D341Med (cell line): ENCODE results near the gene ADAM17.

Experiments
- DNase-seq: peaks from one replicate; pipeline ENCODE4 v3.0.0; 2012; ENCODE audit warnings: low spot score

ADAM17 gene

GRCh38 chr2:9471206-9471605, 84.4 kb downstream of the ADAM17 start:
- DNase-seq = no peak

- no peak for DNase-seq
Observed at GRCh38 chr2:9467687-9468086, 87.9 kb downstream of the ADAM17 start.

- DNase-seq = no peak
Observed at GRCh38 chr2:9466147-9466683, 89.4 kb downstream of the ADAM17 start.

- DNase-seq = no peak
Observed at GRCh38 chr2:9465170-9465569, 90.5 kb downstream of the ADAM17 start.

GRCh38 chr2:9463698-9464034, 92.0 kb downstream of the ADAM17 start:
- DNase-seq = no peak

GRCh38 chr2:9462886-9463697, 92.5 kb downstream of the ADAM17 start:
- no peak for DNase-seq

- no peak for DNase-seq
Observed at GRCh38 chr2:9462313-9462712, 93.3 kb downstream of the ADAM17 start.

- DNase-seq = no peak
Observed at GRCh38 chr2:9461079-9461478, 94.6 kb downstream of the ADAM17 start.

- no peak for DNase-seq
Observed at GRCh38 chr2:9460441-9461017, 95.1 kb downstream of the ADAM17 start.

- no peak for DNase-seq
Observed at GRCh38 chr2:9451231-9451630, 104.4 kb downstream of the ADAM17 start.

- DNase-seq = no peak
Observed at GRCh38 chr2:9445089-9445488, 110.5 kb downstream of the ADAM17 start.

GRCh38 chr2:9443526-9443925, 112.1 kb downstream of the ADAM17 start:
- no peak for DNase-seq

- no peak for DNase-seq
Observed at GRCh38 chr2:9441556-9441955, 114.1 kb downstream of the ADAM17 start.

- no peak for DNase-seq
Observed at GRCh38 chr2:9440058-9440727, 115.4 kb downstream of the ADAM17 start.

GRCh38 chr2:9439536-9439935, 116.1 kb downstream of the ADAM17 start:
- DNase-seq = no peak
